Endothelial cell of umbilical vein (primary cell): ENCODE measurements around the gene PCDHGC3. TPM values are rescaled to one million over a fixed set of nuclear protein-coding genes. Genes with fewer than 3 reads are reported as not detected.

Experiments
- BruUV-seq: library from RNA; stranded (reverse); fragments of 400-500 nt; replicated peaks from 2 replicates; lab custom pipeline; 2021; lab: Mats Ljungman, UMichigan
- CTCF ChIA-PET: fragments of 300-600, 350-600 bp; sonication (Branson Sonifier 250); formaldehyde crosslinking; loops from one replicate; lab custom pipeline; 2021; ENCODE audit warnings: antibody characterized with exemption, inconsistent platforms; lab: Charles Lee
- POLR2A ChIA-PET: fragments of 300-600, 350-600 bp; sonication (Branson Sonifier 250); formaldehyde crosslinking; loops from one replicate; lab custom pipeline; 2021; ENCODE audit warnings: antibody characterized with exemption, inconsistent platforms; lab: Charles Lee
- DNase-seq: peaks from one replicate; pipeline ENCODE4 v3.0.0-alpha.2; 2011; ENCODE audit warnings: low read depth, low spot score
- FAIRE-seq: peaks from 2 replicates; lab custom pipeline; 2011; peaks lifted over from hg19 to GRCh38; lab: Jason Lieb, UNC
- H2AFZ ChIP-seq: 2 replicates; pipeline ENCODE4 v1.6.0; 2012; ENCODE audit warnings: low read depth, low read length, control low read depth, inconsistent platforms
- H3K27ac ChIP-seq: 2 replicates; pipeline ENCODE4 v1.5.1; 2011; ENCODE audit warnings: low read depth, mild to moderate bottlenecking, control low read depth, low read length, moderate library complexity; ENCODE audit not compliant: insufficient read depth
- H3K27me3 ChIP-seq, 2 experiments: 2 replicates each; pipeline versions ENCODE4 v1.6.0 to v1.6.1; 2011; ENCODE audit warnings: low read length in 2 of 2, mixed read lengths in 1 of 2; ENCODE audit not compliant: control insufficient read depth in 2 of 2, insufficient read depth in 2 of 2
- H3K36me3 ChIP-seq, 2 experiments: 2 replicates in 1 of 2; 3 replicates in 1 of 2; pipeline ENCODE4 v1.5.1; 2011; ENCODE audit warnings: low read length in 2 of 2, mild to moderate bottlenecking in 1 of 2, moderate library complexity in 1 of 2; ENCODE audit not compliant: control insufficient read depth in 2 of 2, insufficient read depth in 2 of 2; ENCODE audit errors: extremely low read depth in 1 of 2
- H3K4me1 ChIP-seq: 3 replicates; pipeline ENCODE4 v1.5.1; 2011; ENCODE audit warnings: mild to moderate bottlenecking, low read length; ENCODE audit not compliant: control insufficient read depth, insufficient read depth; ENCODE audit errors: extremely low read depth
- H3K4me2 ChIP-seq: 2 replicates; pipeline ENCODE4 v1.6.1; 2011; ENCODE audit warnings: low read length, control low read depth, mixed read lengths; ENCODE audit not compliant: insufficient read depth
- H3K4me3 ChIP-seq, 3 experiments: fragments of 200-600 bp in 1 of 3; sonication (generic), shearing (Covaris generic) in 1 of 3; replicated peaks in 1 of 3; 2 replicates each; pipeline ENCODE4 v1.5.1; 2011 to 2016; ENCODE audit warnings: control low read depth in 3 of 3, low read length in 3 of 3, mild to moderate bottlenecking in 2 of 3, inconsistent platforms in 1 of 3, low read depth in 1 of 3, moderate library complexity in 1 of 3; ENCODE audit not compliant: insufficient read depth in 1 of 3
- H3K79me2 ChIP-seq: 2 replicates; pipeline ENCODE4 v1.6.0; 2012; ENCODE audit warnings: low read length, inconsistent platforms; ENCODE audit not compliant: control insufficient read depth, insufficient read depth
- H3K9ac ChIP-seq: replicated peaks from 2 replicates; pipeline ENCODE3; 2011; ENCODE audit warnings: low read length, control low read depth; ENCODE audit not compliant: insufficient read depth; ENCODE audit errors: extremely low read depth
- H3K9me1 ChIP-seq: replicated peaks from 3 replicates; pipeline ENCODE4 v1.6.0; 2011; ENCODE audit warnings: mild to moderate bottlenecking, low read length; ENCODE audit not compliant: control insufficient read depth, insufficient read depth; ENCODE audit errors: extremely low read depth
- H3K9me3 ChIP-seq: replicated peaks from 2 replicates; pipeline ENCODE4 v1.5.1; 2012; ENCODE audit warnings: low read length, inconsistent platforms; ENCODE audit not compliant: control insufficient read depth, insufficient read depth
- H4K20me1 ChIP-seq: replicated peaks from 2 replicates; pipeline ENCODE3; 2011; ENCODE audit warnings: mild to moderate bottlenecking, low read length; ENCODE audit not compliant: control insufficient read depth, insufficient read depth; ENCODE audit errors: extremely low read depth
- EZH2 ChIP-seq: IDR thresholded peaks from 2 replicates; pipeline ENCODE4 v1.6.1; 2012; ENCODE audit warnings: borderline replicate concordance, low read depth, mild to moderate bottlenecking, moderate library complexity, low read length, inconsistent platforms; ENCODE audit not compliant: severe bottlenecking
- FOS ChIP-seq: IDR thresholded peaks from 2 replicates; pipeline ENCODE4 v1.6.1; 2011; ENCODE audit warnings: mild to moderate bottlenecking, low read length, moderate library complexity, borderline replicate concordance; ENCODE audit not compliant: insufficient read depth
- GATA2 ChIP-seq: IDR thresholded peaks from 2 replicates; pipeline ENCODE4 v1.7.0; 2011; ENCODE audit warnings: low read depth, mild to moderate bottlenecking, moderate library complexity, mixed read lengths, low read length; ENCODE audit not compliant: insufficient read length, insufficient read depth
- JUN ChIP-seq: IDR thresholded peaks from 2 replicates; pipeline ENCODE4 v1.6.1; 2011; ENCODE audit warnings: borderline replicate concordance, low read depth; ENCODE audit not compliant: insufficient read length, insufficient read depth
- POLR2AphosphoS5 ChIP-seq: IDR thresholded peaks from 2 replicates; pipeline ENCODE4 v1.6.1; 2012; ENCODE audit warnings: low read depth, mild to moderate bottlenecking, control low read depth, low read length, moderate library complexity; ENCODE audit not compliant: insufficient read depth
- dilution Hi-C: fragments of 300-500 bp; cut with MboI; formaldehyde crosslinking; loops from one replicate; pipeline ENCODE4 v1.15.0; 2019; ENCODE audit warnings: low sequenced_read_pairs; ENCODE audit not compliant: extremely low pct_ligation_motif_present
- intact Hi-C: fragments of 100-400 bp; cut with micrococcal nuclease; formaldehyde crosslinking; loops from one replicate; pipeline ENCODE4 v1.10.0; 2022
- polyA plus RNA-seq, 4 experiments: library from polyadenylated mRNA; depleted of rRNA in 3 of 4; stranded (reverse) in 3 of 4; unstranded in 1 of 4; fragments of >200 nt; gene quantifications; 2 replicates each; pipeline versions ENCODE4 v1.2.1 to v1.2.3, GENCODE V29; 2011 to 2012; ENCODE audit warnings: missing spikeins in 1 of 4
- total RNA-seq: library from RNA; stranded (reverse); gene quantifications from 2 replicates; pipeline ENCODE4 v1.2.3, GENCODE V29; 2021
- TF ChIP-seq, protein P1 (sequence below): IDR thresholded peaks from 2 replicates; pipeline ENCODE4 v1.6.1; 2011; ENCODE audit not compliant: insufficient read depth, insufficient read length

Gene PCDHGC3
- total and polyA plus RNA-seq, 2 donors (not counting 3 experiments of a cell fraction or from before 2014, with no cell fraction given): 9.2 to 36.1 TPM

DNA sequence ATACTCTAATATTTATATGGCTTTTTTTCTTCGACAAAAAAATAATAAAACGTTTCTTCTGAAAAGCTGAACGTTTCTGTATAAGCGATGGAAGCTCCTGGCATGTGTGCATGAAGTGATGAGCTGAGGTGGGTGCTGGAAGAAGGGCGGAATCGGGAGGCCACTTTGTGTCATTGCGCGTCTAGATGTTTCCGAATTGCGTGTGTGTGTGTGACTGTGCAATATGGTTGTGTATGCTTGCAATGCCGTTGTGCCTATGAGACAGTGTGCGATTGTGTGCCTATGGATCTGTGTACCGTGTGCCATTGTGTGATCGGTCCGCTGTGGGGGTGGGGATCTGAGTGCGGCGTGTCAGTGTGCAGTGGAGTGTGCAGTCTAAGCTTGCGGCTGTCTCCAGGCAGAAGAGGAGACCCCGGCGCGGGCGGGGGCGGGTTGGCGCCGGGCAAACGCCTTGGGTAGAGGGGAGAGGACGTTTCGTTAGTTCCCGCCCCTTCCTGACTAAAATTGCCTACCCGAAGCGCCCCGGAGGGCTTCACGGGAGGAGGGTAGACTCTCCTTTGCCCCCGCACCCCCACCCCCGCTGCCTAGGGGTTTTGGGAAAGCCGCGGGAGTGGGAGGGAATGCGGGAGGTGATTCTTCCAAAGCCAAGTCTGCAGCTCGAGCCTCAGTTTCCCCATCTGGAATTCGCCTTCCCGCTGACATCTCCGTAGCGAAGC is 37.3 kb downstream of the PCDHGC3 start:
- peak overlapping the region; percentile 44 to 51 (median 49) for H3K4me3 ChIP-seq
- FAIRE-seq (no peak), DNase-seq (peak; percentile 62)
- H3K9me3 ChIP-seq: no peaks in the 10 kb centered on the region
- dilution Hi-C loops (no loop called here), intact Hi-C loops (loop anchor here (1.0 to 2.0 kb wide), 4 partner anchors 8 to 83 kb away; partner anchors contain the start of gene PCDHGA12)
- H3K9ac ChIP-seq: peak overlapping the region; percentile 30
- H3K9me1 ChIP-seq: no peaks in the 10 kb centered on the region
- CTCF ChIA-PET: interaction anchor here (0.8 to 9.8 kb wide), 22 partner anchors 8 to 290 kb away, joined by 3 to 158 read pairs (median 10); partner anchors contain the start of genes FCHSD1, PCDHB14, PCDHGA10 and PCDHGA11
- no TSS peak for BruUV-seq
- peak overlapping the region; percentile 10 for H3K27ac ChIP-seq
- peak overlapping the region; percentile 71 for H3K4me2 ChIP-seq
- POLR2A ChIA-PET: interaction anchor here (0.6 to 1.3 kb wide), 4 partner anchors 8 to 111 kb away, joined by 3 read pairs; partner anchors contain the start of gene PCDHGC3
- peaks cover 2 to 8% of the 10 kb centered on the region in 2 experiments for H3K36me3 ChIP-seq
- TF ChIP-seq FOS: no peak
- no peak for TF ChIP-seq EZH2
- TF ChIP-seq, protein P1, sequence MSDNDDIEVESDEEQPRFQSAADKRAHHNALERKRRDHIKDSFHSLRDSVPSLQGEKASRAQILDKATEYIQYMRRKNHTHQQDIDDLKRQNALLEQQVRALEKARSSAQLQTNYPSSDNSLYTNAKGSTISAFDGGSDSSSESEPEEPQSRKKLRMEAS: no peak
- TF ChIP-seq POLR2AphosphoS5: no peak
- TF ChIP-seq GATA2: no peak
- no peak for TF ChIP-seq JUN
- no peaks in the 10 kb centered on the region for H4K20me1 ChIP-seq
- peak overlapping the region; percentile 4 for H2AFZ ChIP-seq
- H3K79me2 ChIP-seq: no peaks in the 10 kb centered on the region
- H3K4me1 ChIP-seq: peaks cover 31% of the 10 kb centered on the region
- no peaks in the 10 kb centered on the region for H3K27me3 ChIP-seq
